Parathyroid adenoma (tissue), 2 donors: ENCODE results near the gene AQP12A.

Source experiments
- H2AFZ ChIP-seq: fragments of 300-600 bp; sonication (generic); one replicate; pipeline ENCODE4 v1.7.0; 2017; ENCODE audit warnings: antibody characterized with exemption, mild to moderate bottlenecking
- H3K27ac ChIP-seq: fragments of 300-600 bp; sonication (generic); one replicate; pipeline ENCODE4 v1.7.0; 2017
- H3K27me3 ChIP-seq: fragments of 300-600 bp; sonication (generic); one replicate; pipeline ENCODE4 v1.7.0; 2017; ENCODE audit warnings: low read length; ENCODE audit not compliant: control insufficient read depth, insufficient read depth
- H3K36me3 ChIP-seq: fragments of 300-600 bp; sonication (generic); one replicate; pipeline ENCODE4 v1.7.0; 2017; ENCODE audit warnings: low read length; ENCODE audit not compliant: control insufficient read depth, insufficient read depth
- H3K4me1 ChIP-seq: fragments of 300-600 bp; sonication (generic); one replicate; pipeline ENCODE4 v1.7.0; 2017; ENCODE audit warnings: control low read depth
- H3K4me2 ChIP-seq: fragments of 300-600 bp; sonication (generic); one replicate; pipeline ENCODE4 v1.7.0; 2017; ENCODE audit warnings: low read length
- H3K4me3 ChIP-seq: fragments of 300-600 bp; sonication (generic); one replicate; pipeline ENCODE4 v1.7.0; 2017; ENCODE audit warnings: low read depth, low read length
- H3K79me2 ChIP-seq: fragments of 300-600 bp; sonication (generic); one replicate; pipeline ENCODE4 v1.7.0; 2017; ENCODE audit warnings: control low read depth
- H3K9ac ChIP-seq: fragments of 300-600 bp; sonication (generic); one replicate; pipeline ENCODE4 v1.7.0; 2017; ENCODE audit warnings: mild to moderate bottlenecking
- H3K9me3 ChIP-seq: fragments of 300-600 bp; sonication (generic); one replicate; pipeline ENCODE4 v1.7.0; 2017; ENCODE audit warnings: low read length; ENCODE audit not compliant: control insufficient read depth
- TF ChIP-seq, protein P1 (sequence below): fragments of 300-600 bp; sonication (generic); IDR thresholded peaks from one replicate; pipeline ENCODE4 v1.7.0; 2017; ENCODE audit warnings: antibody characterized with exemption, mild to moderate bottlenecking
- donor health status: primary hyperparathyroidism.

The AQP12A gene

DNA sequence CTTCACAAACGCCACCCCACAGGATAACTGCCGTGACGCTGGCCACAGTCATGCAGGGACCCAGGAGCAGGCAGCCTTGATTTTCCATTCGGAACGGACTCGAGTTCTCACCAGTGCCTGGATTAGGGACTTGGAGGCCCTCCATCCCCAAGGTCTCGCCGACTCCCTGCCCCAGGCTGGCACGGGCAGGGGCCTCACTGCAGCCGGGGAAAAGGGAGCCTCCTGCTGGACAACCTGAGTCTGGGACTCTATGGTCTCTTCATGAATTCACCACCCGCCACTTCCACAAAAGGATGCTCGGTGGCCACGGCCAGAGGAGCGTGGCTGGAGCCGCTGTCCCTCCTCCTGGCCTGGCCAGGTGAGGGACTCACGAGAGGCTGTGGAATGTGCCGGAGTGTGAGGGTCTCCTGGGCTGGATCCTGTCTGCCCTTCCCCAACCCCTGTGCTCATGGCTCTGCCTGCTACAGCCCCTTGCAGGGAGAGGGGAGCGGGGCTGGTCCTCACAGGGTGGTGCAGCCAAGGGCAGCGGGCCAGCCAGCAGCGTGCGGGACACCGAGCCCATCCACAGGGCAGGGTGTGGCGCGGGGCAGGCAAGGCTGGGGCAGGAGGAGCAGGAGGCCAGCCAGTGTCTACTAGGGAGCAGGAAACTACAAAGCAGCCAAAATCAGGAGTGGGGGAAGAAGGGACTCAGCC lies 42.3 kb downstream of the AQP12A start:
- H3K9ac ChIP-seq = no peak overlapping the region

DNA sequence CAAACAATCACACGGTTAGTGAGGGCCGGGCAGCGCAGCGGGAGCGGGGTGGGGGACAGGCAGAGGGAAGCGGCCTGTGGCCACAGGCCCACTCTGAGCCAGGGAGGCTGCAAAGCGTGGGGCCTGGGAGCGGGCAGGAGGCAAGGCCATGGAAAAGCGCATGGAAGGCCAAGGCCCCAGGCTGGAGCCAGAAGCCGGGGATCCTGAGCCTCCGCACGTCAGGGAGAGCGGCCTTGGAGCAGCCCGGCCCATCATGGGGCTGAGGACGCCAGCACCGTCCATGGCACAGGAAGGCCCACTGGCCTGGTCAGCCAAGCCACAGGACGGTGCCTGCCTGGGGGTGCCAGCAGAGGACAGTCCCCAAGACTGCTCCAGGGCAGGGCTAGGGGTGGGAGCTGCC lies 43.1 kb downstream of the AQP12A start:
- TF ChIP-seq, protein P1, sequence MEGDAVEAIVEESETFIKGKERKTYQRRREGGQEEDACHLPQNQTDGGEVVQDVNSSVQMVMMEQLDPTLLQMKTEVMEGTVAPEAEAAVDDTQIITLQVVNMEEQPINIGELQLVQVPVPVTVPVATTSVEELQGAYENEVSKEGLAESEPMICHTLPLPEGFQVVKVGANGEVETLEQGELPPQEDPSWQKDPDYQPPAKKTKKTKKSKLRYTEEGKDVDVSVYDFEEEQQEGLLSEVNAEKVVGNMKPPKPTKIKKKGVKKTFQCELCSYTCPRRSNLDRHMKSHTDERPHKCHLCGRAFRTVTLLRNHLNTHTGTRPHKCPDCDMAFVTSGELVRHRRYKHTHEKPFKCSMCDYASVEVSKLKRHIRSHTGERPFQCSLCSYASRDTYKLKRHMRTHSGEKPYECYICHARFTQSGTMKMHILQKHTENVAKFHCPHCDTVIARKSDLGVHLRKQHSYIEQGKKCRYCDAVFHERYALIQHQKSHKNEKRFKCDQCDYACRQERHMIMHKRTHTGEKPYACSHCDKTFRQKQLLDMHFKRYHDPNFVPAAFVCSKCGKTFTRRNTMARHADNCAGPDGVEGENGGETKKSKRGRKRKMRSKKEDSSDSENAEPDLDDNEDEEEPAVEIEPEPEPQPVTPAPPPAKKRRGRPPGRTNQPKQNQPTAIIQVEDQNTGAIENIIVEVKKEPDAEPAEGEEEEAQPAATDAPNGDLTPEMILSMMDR = no peak
- no peak overlapping the region for H3K9ac ChIP-seq
- no peaks in the 10 kb centered on the region for H3K27me3 ChIP-seq
- no peaks in the 10 kb centered on the region for H3K9me3 ChIP-seq
- H3K4me3 ChIP-seq = no peak overlapping the region
- no peak overlapping the region for H3K27ac ChIP-seq
- H3K36me3 ChIP-seq = no peaks in the 10 kb centered on the region
- no peaks in the 10 kb centered on the region for H3K79me2 ChIP-seq
- H3K4me1 ChIP-seq = no peaks in the 10 kb centered on the region
- H2AFZ ChIP-seq = no peak overlapping the region
- H3K4me2 ChIP-seq = no peak overlapping the region

More for the DNA sequence above, 42.3 kb downstream of the AQP12A start:
- H3K9me3 ChIP-seq = no peaks in the 10 kb centered on the region
- no peak overlapping the region for H3K27ac ChIP-seq
- H3K36me3 ChIP-seq = no peaks in the 10 kb centered on the region
- H3K4me3 ChIP-seq = no peak overlapping the region
- no peaks in the 10 kb centered on the region for H3K27me3 ChIP-seq
- TF ChIP-seq, protein P1 = no peak
- H3K79me2 ChIP-seq = no peaks in the 10 kb centered on the region
- no peak overlapping the region for H3K4me2 ChIP-seq
- H3K4me1 ChIP-seq = no peaks in the 10 kb centered on the region
- H2AFZ ChIP-seq = no peak overlapping the region

DNA sequence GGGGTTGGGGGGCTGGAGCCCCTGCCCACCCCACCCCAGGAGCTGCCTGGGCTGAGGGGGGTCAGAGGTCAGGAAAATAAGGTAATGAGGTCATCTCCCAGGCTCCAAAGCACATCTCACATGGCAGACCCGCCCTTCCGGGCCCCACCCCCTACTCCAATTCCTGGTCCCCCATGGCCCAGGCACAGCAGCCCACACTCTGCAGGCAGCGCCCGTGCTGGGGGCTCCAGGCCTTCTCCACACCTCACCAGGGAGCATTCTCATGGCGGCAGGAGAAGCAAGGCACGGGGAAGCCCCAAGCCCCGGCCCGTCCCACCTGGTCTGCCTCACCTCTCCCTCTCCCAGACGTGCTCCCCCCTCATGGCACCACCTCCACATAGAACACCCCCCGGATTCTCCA lies 43.8 kb downstream of the AQP12A start:
- Histone ChIP-seq H3K27me3 (no peaks in the 10 kb centered on the region), H3K9ac (no peak overlapping the region), H3K36me3 (no peaks in the 10 kb centered on the region), H3K4me3 (no peak overlapping the region), H3K79me2 (no peaks in the 10 kb centered on the region), H3K27ac (no peak overlapping the region), H3K4me1 (no peaks in the 10 kb centered on the region), H2AFZ (no peak overlapping the region), H3K9me3 (no peaks in the 10 kb centered on the region), H3K4me2 (no peak overlapping the region)
- TF ChIP-seq, protein P1 = no peak

DNA sequence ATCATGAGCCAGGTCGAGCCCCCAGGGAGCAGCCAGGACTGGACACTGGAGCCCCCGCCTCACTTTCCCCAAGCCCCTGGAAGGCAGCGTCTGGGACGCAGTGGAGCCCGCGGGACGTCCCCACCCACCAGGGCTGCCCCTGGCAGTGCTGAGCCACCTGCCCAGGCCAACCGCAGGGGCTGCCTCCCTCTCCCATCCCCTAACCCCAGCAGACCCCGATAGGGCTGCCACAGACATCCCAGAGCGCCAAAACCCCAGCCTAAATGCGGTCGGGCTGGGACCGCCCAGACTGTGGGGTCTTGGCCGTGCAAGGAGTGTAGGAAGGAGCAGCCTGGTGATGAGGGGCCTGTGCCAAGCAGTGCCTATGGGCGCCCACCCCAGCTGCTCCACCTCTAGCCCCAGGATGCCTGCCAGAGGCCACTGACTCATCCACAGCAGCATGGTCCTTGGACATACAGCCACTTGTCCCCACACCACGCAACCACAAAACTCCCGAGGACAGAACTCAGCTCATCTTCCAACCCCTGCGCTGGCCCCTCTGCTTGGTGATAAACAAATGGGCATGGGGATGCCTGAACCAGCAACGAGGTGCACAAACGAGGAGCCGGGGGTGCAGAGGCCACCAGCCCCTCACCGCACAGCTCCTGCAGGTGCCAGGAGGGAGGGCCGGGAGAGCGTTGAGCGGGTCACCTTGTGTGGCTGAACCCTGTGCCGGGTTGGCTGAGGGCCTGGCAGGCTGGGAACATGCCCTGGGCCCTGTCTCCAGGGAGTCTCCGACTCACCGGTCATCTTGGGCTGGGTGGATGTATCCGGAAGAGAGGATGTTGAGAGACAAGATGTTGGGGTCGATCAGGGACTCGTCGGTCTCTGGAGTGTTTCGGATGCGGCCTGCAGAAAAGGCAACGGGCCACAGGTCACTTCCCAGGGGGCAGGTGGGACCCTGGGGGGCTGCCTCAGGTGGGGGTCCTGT lies 44.9 kb downstream of the AQP12A start:
- no peaks in the 10 kb centered on the region for H3K36me3 ChIP-seq
- no peak overlapping the region for H3K4me2 ChIP-seq
- H3K27me3 ChIP-seq = no peaks in the 10 kb centered on the region
- H2AFZ ChIP-seq = no peak overlapping the region
- TF ChIP-seq, protein P1 = no peak
- no peak overlapping the region for H3K9ac ChIP-seq
- H3K9me3 ChIP-seq = no peaks in the 10 kb centered on the region
- H3K4me3 ChIP-seq = no peak overlapping the region
- H3K79me2 ChIP-seq = no peaks in the 10 kb centered on the region
- H3K4me1 ChIP-seq = no peaks in the 10 kb centered on the region
- H3K27ac ChIP-seq = no peak overlapping the region
